ENCODE results near the gene FAM78B. TPM values are rescaled to one million over a fixed set of nuclear protein-coding genes. Genes with fewer than 3 reads are reported as not detected.

FAM78B gene
- total RNA-seq, 1 experiment from 2014 or later = 0.26 TPM

DNA sequence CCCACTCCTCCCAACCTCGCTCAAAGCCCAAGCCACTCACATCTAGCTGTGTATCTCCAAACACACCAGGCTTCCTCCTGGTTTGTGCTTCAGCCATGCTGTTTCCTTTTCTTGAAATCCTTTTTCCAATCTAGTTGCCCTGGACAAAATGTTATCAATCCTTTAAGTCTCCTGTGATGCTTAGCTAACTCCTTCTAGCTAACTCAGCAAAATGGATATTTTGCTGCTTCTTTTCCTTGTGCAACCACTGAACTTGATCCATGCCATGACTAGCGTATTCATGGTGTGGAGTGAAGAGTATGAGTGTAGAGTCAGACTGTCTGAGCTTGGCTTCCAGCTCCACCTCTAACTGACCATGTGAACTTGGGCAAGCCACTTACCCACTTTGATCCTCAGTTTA is 33.9 kb upstream of the FAM78B start:
- POLR2A ChIA-PET (ENCODE audit: unreplicated experiment) = no interaction called here
- H3K9me3 ChIP-seq (ENCODE audit: low read length) = no peaks in the 10 kb centered on the region
- no peaks in the 10 kb centered on the region for H3K27me3 ChIP-seq (ENCODE audit: low read length)
- no peak overlapping the region for H3K27ac ChIP-seq (ENCODE audit: low read length)
- no peaks in the 10 kb centered on the region for H3K36me3 ChIP-seq (ENCODE audit: low read depth, low read length)
- no peaks in the 10 kb centered on the region for H3F3A ChIP-seq (ENCODE audit: low read length, unreplicated experiment)
- H3K4me2 ChIP-seq (ENCODE audit: low read length) = no peak overlapping the region
- ATAC-seq = no peak
- H3K9me2 ChIP-seq (replicated peaks; ENCODE audit: low read length) = no peaks in the 10 kb centered on the region
- TF ChIP-seq EZH2 (IDR thresholded peaks at IDR 0.05; ENCODE audit: low read length, unreplicated experiment) = no peak
- CTCF ChIA-PET = no interaction called here
- H2AFZ ChIP-seq (ENCODE audit: low read length) = no peak overlapping the region
- no peaks in the 10 kb centered on the region for H3K79me2 ChIP-seq (ENCODE audit: low read length)
- no peak overlapping the region for H3K9ac ChIP-seq (ENCODE audit: low read length)
- no peaks in the 10 kb centered on the region for H4K20me1 ChIP-seq (ENCODE audit: low read length)
- intact Hi-C loops (cut with micrococcal nuclease) = no loop called here
- no peaks in the 10 kb centered on the region for H3K4me1 ChIP-seq (ENCODE audit: insufficient read depth, low read length)
- no peak for DNase-seq
- no TSS peak for BruUV-seq (replicated peaks)
- H3K4me3 ChIP-seq (ENCODE audit: low read length) = no peak overlapping the region

DNA sequence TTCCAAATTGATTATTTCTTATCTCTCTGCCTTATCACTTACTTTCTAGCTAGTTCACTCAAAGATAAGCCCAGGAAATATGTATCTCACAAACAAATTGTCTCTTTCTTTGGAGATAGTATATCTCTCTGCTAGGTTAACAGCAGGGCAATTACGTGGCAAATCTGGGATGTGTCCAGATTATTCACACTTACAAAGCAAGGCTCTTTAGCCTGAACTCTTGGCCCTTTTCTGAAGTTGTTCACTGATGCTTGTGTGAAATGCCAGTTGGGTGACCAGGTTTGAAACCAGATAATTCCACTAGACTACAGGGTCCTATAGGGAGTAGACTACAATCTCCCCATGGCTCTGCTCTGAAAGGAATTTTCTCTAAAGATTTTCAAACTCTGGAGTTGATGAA is 30.8 kb upstream of the FAM78B start:
- CTCF ChIA-PET = no interaction called here
- no TSS peak for BruUV-seq (replicated peaks)
- 0 out of 2 replicates have a peak, but pooled peaks cover 3% of the 10 kb centered on the region for H3K27me3 ChIP-seq (ENCODE audit: low read length)
- no peaks in the 10 kb centered on the region for H3F3A ChIP-seq (ENCODE audit: low read length, unreplicated experiment)
- H3K4me2 ChIP-seq (ENCODE audit: low read length) = no peak overlapping the region
- H3K4me3 ChIP-seq (ENCODE audit: low read length) = no peak overlapping the region
- DNase-seq = no peak
- H3K9ac ChIP-seq (ENCODE audit: low read length) = no peak overlapping the region
- H3K9me3 ChIP-seq (ENCODE audit: low read length) = no peaks in the 10 kb centered on the region; the same call in 1 of the 2 replicates
- H2AFZ ChIP-seq (ENCODE audit: low read length) = no peak overlapping the region
- H3K79me2 ChIP-seq (ENCODE audit: low read length) = no peaks in the 10 kb centered on the region
- no peaks in the 10 kb centered on the region for H3K4me1 ChIP-seq (ENCODE audit: insufficient read depth, low read length)
- intact Hi-C loops (cut with micrococcal nuclease) = no loop called here
- TF ChIP-seq, protein P1, sequence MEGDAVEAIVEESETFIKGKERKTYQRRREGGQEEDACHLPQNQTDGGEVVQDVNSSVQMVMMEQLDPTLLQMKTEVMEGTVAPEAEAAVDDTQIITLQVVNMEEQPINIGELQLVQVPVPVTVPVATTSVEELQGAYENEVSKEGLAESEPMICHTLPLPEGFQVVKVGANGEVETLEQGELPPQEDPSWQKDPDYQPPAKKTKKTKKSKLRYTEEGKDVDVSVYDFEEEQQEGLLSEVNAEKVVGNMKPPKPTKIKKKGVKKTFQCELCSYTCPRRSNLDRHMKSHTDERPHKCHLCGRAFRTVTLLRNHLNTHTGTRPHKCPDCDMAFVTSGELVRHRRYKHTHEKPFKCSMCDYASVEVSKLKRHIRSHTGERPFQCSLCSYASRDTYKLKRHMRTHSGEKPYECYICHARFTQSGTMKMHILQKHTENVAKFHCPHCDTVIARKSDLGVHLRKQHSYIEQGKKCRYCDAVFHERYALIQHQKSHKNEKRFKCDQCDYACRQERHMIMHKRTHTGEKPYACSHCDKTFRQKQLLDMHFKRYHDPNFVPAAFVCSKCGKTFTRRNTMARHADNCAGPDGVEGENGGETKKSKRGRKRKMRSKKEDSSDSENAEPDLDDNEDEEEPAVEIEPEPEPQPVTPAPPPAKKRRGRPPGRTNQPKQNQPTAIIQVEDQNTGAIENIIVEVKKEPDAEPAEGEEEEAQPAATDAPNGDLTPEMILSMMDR (conservative IDR thresholded peaks at IDR 0.05; ENCODE audit: low read depth, low read length) = no peak
- TF ChIP-seq EZH2 (IDR thresholded peaks at IDR 0.05; ENCODE audit: low read length, unreplicated experiment) (no peak), EZH2phosphoT487 (IDR thresholded peaks at IDR 0.05; ENCODE audit: borderline replicate concordance, low read length) (no peak)
- ATAC-seq = no peak
- H3K9me2 ChIP-seq (replicated peaks; ENCODE audit: low read length) = no peaks in the 10 kb centered on the region
- H3K36me3 ChIP-seq (ENCODE audit: low read depth, low read length) = no peaks in the 10 kb centered on the region
- no peaks in the 10 kb centered on the region for H4K20me1 ChIP-seq (ENCODE audit: low read length)
- no peak overlapping the region for H3K27ac ChIP-seq (ENCODE audit: low read length)
- POLR2A ChIA-PET (ENCODE audit: unreplicated experiment) = no interaction called here

DNA sequence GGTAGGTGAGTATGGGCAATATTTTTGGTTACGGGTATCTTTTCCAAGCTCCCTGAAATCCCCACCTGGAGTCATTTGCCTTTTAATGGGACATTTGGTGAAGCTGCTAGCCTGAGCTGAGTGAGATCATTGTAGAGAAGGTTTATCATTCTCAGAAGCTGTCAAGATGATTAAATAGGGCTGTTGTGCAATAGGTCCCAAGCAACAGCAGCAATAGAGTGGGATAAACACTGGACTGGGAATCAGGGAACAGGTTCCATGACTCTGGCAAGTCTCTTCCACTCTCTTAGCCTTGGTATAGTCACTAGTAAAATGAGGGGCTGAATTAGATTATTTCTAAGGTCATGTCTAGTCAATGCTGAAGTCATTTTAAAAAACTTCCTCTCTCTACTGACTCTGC is 30.3 kb upstream of the FAM78B start:
- Histone ChIP-seq H3K27me3 (ENCODE audit: low read length) (0 out of 2 replicates have a peak, but pooled peaks cover 3% of the 10 kb centered on the region), H3K79me2 (ENCODE audit: low read length) (no peaks in the 10 kb centered on the region), H3K9me2 (replicated peaks; ENCODE audit: low read length) (no peaks in the 10 kb centered on the region), H3K27ac (ENCODE audit: low read length) (no peak overlapping the region), H4K20me1 (ENCODE audit: low read length) (no peaks in the 10 kb centered on the region), H3K4me1 (ENCODE audit: insufficient read depth, low read length) (no peaks in the 10 kb centered on the region), H3K9me3 (ENCODE audit: low read length) (no peaks in the 10 kb centered on the region; the same call in 1 of the 2 replicates), H3K4me2 (ENCODE audit: low read length) (no peak overlapping the region), H2AFZ (ENCODE audit: low read length) (no peak overlapping the region), H3K4me3 (ENCODE audit: low read length) (no peak overlapping the region), H3K36me3 (ENCODE audit: low read depth, low read length) (no peaks in the 10 kb centered on the region), H3K9ac (ENCODE audit: low read length) (no peak overlapping the region), H3F3A (ENCODE audit: low read length, unreplicated experiment) (no peaks in the 10 kb centered on the region)
- no peak for ATAC-seq
- no TSS peak for BruUV-seq (replicated peaks)
- ChIA-PET CTCF (no interaction called here), POLR2A (ENCODE audit: unreplicated experiment) (no interaction called here)
- DNase-seq = no peak
- TF ChIP-seq, protein P1 (conservative IDR thresholded peaks at IDR 0.05; ENCODE audit: low read depth, low read length) = no peak
- TF ChIP-seq EZH2 (IDR thresholded peaks at IDR 0.05; ENCODE audit: low read length, unreplicated experiment) = no peak
- no peak for TF ChIP-seq EZH2phosphoT487 (IDR thresholded peaks at IDR 0.05; ENCODE audit: borderline replicate concordance, low read length)
- intact Hi-C loops (cut with micrococcal nuclease) = no loop called here
